HepG2 (cell line): ENCODE data around the gene FLRT2. TPM values are rescaled to one million over a fixed set of nuclear protein-coding genes. Genes with fewer than 3 reads are reported as not detected.
A peak's percentile ranks its signal among the peaks of the same experiment; 100 is the strongest.

Experiments
- ATAC-seq: fragments of 200-7000 bp; cut with Tn5 transposase; 3 replicates; pipeline ENCODE4 v1.9.1; 2020; ENCODE audit warnings: mild to moderate bottlenecking, moderate library complexity
- BruUV-seq: library from RNA; stranded (reverse); fragments of 400-500 nt; replicated peaks from 2 replicates; lab custom pipeline; 2021; lab: Mats Ljungman, UMichigan
- CTCF ChIA-PET: fragments of 300-600 bp; formaldehyde crosslinking; extraction: SDS; loops from one replicate; lab custom pipeline; 2021; ENCODE audit warnings: low total read pairs, inconsistent platforms, low intra/inter-chr PET ratio; lab: Yijun Ruan, JAX
- POLR2A ChIA-PET: fragments of 350-600 bp; sonication (Branson Sonifier 250); formaldehyde crosslinking; loops from one replicate; lab custom pipeline; 2020; ENCODE audit warnings: antibody characterized with exemption, inconsistent platforms; lab: Yijun Ruan, JAX
- DNase-seq: peaks from one replicate; pipeline ENCODE4 v3.0.0-alpha.2; 2015; ENCODE audit warnings: low spot score
- FAIRE-seq: peaks from 3 replicates; lab custom pipeline; 2011; peaks lifted over from hg19 to GRCh38; lab: Jason Lieb, UNC
- H2AFZ ChIP-seq: one replicate; pipeline ENCODE4 v1.6.1; 2011; ENCODE audit warnings: low read length, inconsistent platforms
- H3K27ac ChIP-seq: fragments of 300-600 bp; 3 replicates; pipeline ENCODE4 v1.8.0; 2011; ENCODE audit warnings: mixed run types, mild to moderate bottlenecking, mixed read lengths, low read length, inconsistent platforms; ENCODE audit not compliant: insufficient read depth; ENCODE audit errors: extremely low read length
- H3K27me3 ChIP-seq, 2 experiments: fragments of 200-600 bp in 1 of 2; 2 replicates in 1 of 2; 3 replicates in 1 of 2; pipeline versions ENCODE4 v1.6.0 to v1.8.0; 2011; ENCODE audit warnings: low read length in 2 of 2, mild to moderate bottlenecking in 2 of 2, moderate library complexity in 2 of 2, inconsistent platforms in 1 of 2; ENCODE audit not compliant: insufficient read depth in 2 of 2, control insufficient read depth in 1 of 2
- H3K36me3 ChIP-seq, 2 experiments: fragments of 200-600 bp in 1 of 2; replicated peaks in 1 of 2; 2 replicates in 1 of 2; 3 replicates in 1 of 2; pipeline versions ENCODE4 v1.5.1 to v1.8.0; 2011; ENCODE audit warnings: low read length in 2 of 2, inconsistent platforms in 1 of 2; ENCODE audit not compliant: insufficient read depth in 2 of 2, control insufficient read depth in 1 of 2
- H3K4me1 ChIP-seq: 2 replicates; pipeline ENCODE4 v1.5.1; 2012; ENCODE audit warnings: low read length, inconsistent platforms; ENCODE audit not compliant: insufficient read depth
- H3K4me2 ChIP-seq: 2 replicates; pipeline ENCODE4 v1.6.0; 2011; ENCODE audit warnings: low read depth, low read length, inconsistent platforms
- H3K4me3 ChIP-seq, 3 experiments: fragments of 200-600 bp in 1 of 3; sonication (generic), shearing (Covaris generic) in 1 of 3; replicated peaks in 1 of 3; 2 replicates each; pipeline ENCODE4 v1.5.1; 2011 to 2016; ENCODE audit warnings: low read length in 3 of 3, inconsistent platforms in 2 of 3, low read depth in 2 of 3, mild to moderate bottlenecking in 2 of 3, control low read depth in 1 of 3, mixed read lengths in 1 of 3; ENCODE audit not compliant: insufficient read depth in 1 of 3
- H3K79me2 ChIP-seq: one replicate; pipeline ENCODE4 v1.6.1; 2011; ENCODE audit warnings: low read length, inconsistent platforms; ENCODE audit not compliant: insufficient read depth
- H3K9ac ChIP-seq: 2 replicates; pipeline ENCODE4 v1.6.0; 2011; ENCODE audit warnings: mild to moderate bottlenecking, low read depth, low read length, inconsistent platforms; ENCODE audit not compliant: insufficient read depth
- H3K9me3 ChIP-seq: 2 replicates; pipeline ENCODE4 v1.5.1; 2012; ENCODE audit warnings: mild to moderate bottlenecking, low read length
- H4K20me1 ChIP-seq: 2 replicates; pipeline ENCODE4 v1.6.0; 2011; ENCODE audit warnings: inconsistent platforms, mild to moderate bottlenecking, low read length, moderate library complexity; ENCODE audit not compliant: insufficient read depth
- CREB1 ChIP-seq, 2 experiments: fragments of 450-650 bp in 1 of 2; IDR thresholded peaks; 2 replicates each; pipeline ENCODE4 v1.6.1; 2016 to 2017; ENCODE audit warnings: control low read depth in 1 of 2, mild to moderate bottlenecking in 1 of 2, missing compliant biosample characterization in 1 of 2, missing genetic modification characterization in 1 of 2
- GABPA ChIP-seq, 2 experiments: IDR thresholded peaks; 2 replicates each; pipeline ENCODE4 v1.6.1; 2011 to 2016; ENCODE audit warnings: low read depth in 2 of 2, low read length in 1 of 2, missing biosample characterization in 1 of 2, missing genetic modification characterization in 1 of 2
- PRPF4 ChIP-seq: fragments of 200-400 bp; formaldehyde crosslinking; IDR thresholded peaks from 2 replicates; pipeline ENCODE4 v1.6.1; 2016; ENCODE audit warnings: low read length, low read depth; ENCODE audit not compliant: poor library complexity, severe bottlenecking
- ZNF329 ChIP-seq: sonication (generic); formaldehyde crosslinking; IDR thresholded peaks from 2 replicates; pipeline ENCODE4 v1.9.0; 2021; ENCODE audit warnings: low read depth, mild to moderate bottlenecking, missing genetic modification reagents
- ZNF766 ChIP-seq: sonication (generic); formaldehyde crosslinking; IDR thresholded peaks from 2 replicates; pipeline ENCODE4 v1.5.0; 2020; ENCODE audit warnings: missing genetic modification reagents, borderline replicate concordance
- WGBS: methylation state at CpG from one replicate; pipeline ENCODE4 v1.1.6; 2017; ENCODE audit warnings: low lambda C conversion rate; 5-methylcytosine and 5-hydroxymethylcytosine counted together
- in situ Hi-C: cut with HindIII; loops from 2 replicates; pipeline ENCODE4 v1.10.0; 2017; ENCODE audit warnings: low pct_unique_long_range_greater_than_20kb; ENCODE audit not compliant: extremely low pct_ligation_motif_present
- intact Hi-C: fragments of 100-400 bp; cut with micrococcal nuclease; formaldehyde crosslinking; loops from one replicate; pipeline ENCODE4 v1.10.0; 2022; ENCODE audit not compliant: unreplicated experiment
- polyA plus RNA-seq, 8 experiments: library from polyadenylated mRNA; depleted of rRNA in 3 of 8; stranded (reverse) in 7 of 8; unstranded in 1 of 8; fragments of >200 nt; fragmentation: Illumina TruSeq in 4 of 8; extraction: Trizol in 4 of 8; gene quantifications; 2 replicates each; pipeline versions ENCODE4 v1.2.1 to v1.2.3, GENCODE V29; 2011 to 2016; ENCODE audit warnings: low read depth in 4 of 8, missing spikeins in 1 of 8, mixed read lengths in 1 of 8; ENCODE audit not compliant: insufficient read depth in 1 of 8
- total RNA-seq, 5 experiments: library from RNA; depleted of rRNA; stranded (reverse); fragments of >200 nt; fragmentation: Illumina TruSeq; extraction: Trizol; gene quantifications; 2 replicates each; pipeline ENCODE4 v1.2.3, GENCODE V29; 2016; ENCODE audit warnings: low read depth in 1 of 5

Gene FLRT2
- total and polyA plus RNA-seq, 2 of the 13 experiments (the other 11 are each of a cell fraction or from before 2014, with no cell fraction given): not detected

- Histone ChIP-seq H3K4me3 (no peak overlapping the region), H3K4me2 (no peak overlapping the region), H4K20me1 (no peaks in the 10 kb centered on the region), H3K27me3 (no peaks in the 10 kb centered on the region), H3K27ac (no peak overlapping the region), H3K9me3 (peaks cover 5% of the 10 kb centered on the region; the same call in 1 of the 2 replicates), H3K9ac (no peak overlapping the region), H3K79me2 (no peaks in the 10 kb centered on the region), H2AFZ (no peak overlapping the region), H3K4me1 (no peaks in the 10 kb centered on the region), H3K36me3 (no peaks in the 10 kb centered on the region)
- TF ChIP-seq ZNF329 (CRISPR knock-in tag) (no peak), PRPF4 (no peak), GABPA (IDR thresholded peaks at IDR 0.05; ENCODE audit: low read depth, low read length) (no peak), GABPA (CRISPR knock-in tag; IDR thresholded peaks at IDR 0.05; ENCODE audit: low read depth) (no peak)
- WGBS: 0% methylated on average over 2 of the region's 2 CpGs
- in situ Hi-C loops (no loop called here), intact Hi-C loops (no loop called here)
- ATAC-seq: no peak
- no TSS peak for BruUV-seq
- no peak for DNase-seq
- no peak for FAIRE-seq
- ChIA-PET POLR2A (no interaction called here), CTCF (no interaction called here)
Measured at GRCh38 chr14:85572011-85572410, 42.1 kb downstream of the FLRT2 start.

GRCh38 chr14:85572845-85573244 lies 42.9 kb downstream of the FLRT2 start:
- Histone ChIP-seq H3K27me3 (no peaks in the 10 kb centered on the region), H3K4me3 (no peak overlapping the region), H4K20me1 (no peaks in the 10 kb centered on the region), H3K27ac (no peak overlapping the region), H3K9me3 (peaks cover 5% of the 10 kb centered on the region; the same call in 1 of the 2 replicates), H2AFZ (no peak overlapping the region), H3K79me2 (no peaks in the 10 kb centered on the region), H3K4me1 (no peaks in the 10 kb centered on the region), H3K4me2 (no peak overlapping the region), H3K36me3 (no peaks in the 10 kb centered on the region), H3K9ac (no peak overlapping the region)
- in situ Hi-C loops: no loop called here
- BruUV-seq: no TSS peak
- CTCF ChIA-PET: no interaction called here
- peak; percentile 3; the same call in 1 of the 2 replicates for TF ChIP-seq CREB1 (IDR thresholded peaks at IDR 0.05)
- no peak for TF ChIP-seq CREB1 (CRISPR knock-in tag; IDR thresholded peaks at IDR 0.05)
- TF ChIP-seq ZNF766 (CRISPR knock-in tag): no peak
- DNase-seq: no peak
- no peak for ATAC-seq
- FAIRE-seq: no peak
- intact Hi-C loops: no loop called here
- POLR2A ChIA-PET: no interaction called here
